Measurements from ENCODE around the gene NR1D2.
"Not testable (repeated sequence)": the region's sequence is repeated elsewhere in the genome, so short reads cannot be mapped to it uniquely, and the experiment has no call there.

The NR1D2 gene

GRCh38 chr3:23916886-23917678, 28.0 kb upstream of the NR1D2 start, which contains the start of the genes NKIRAS1 and RPL15:
Gene NKIRAS1 (minus strand): TSS chr3:23916990. CDS start chr3:23910904, 6,086 bp downstream.
Gene RPL15 (plus strand): TSS chr3:23917132. CDS start chr3:23917860, 728 bp downstream.
- peak within 1 kb of the TSS; percentile 99 for H3K9ac ChIP-seq (ENCODE audit: low read depth, low read length)
- peaks cover 40% of the 10 kb centered on the region for H3K36me3 ChIP-seq (ENCODE audit: insufficient read depth, low read length)
- peaks cover 18% of the 10 kb centered on the region for H3K4me1 ChIP-seq (ENCODE audit: control insufficient read depth, insufficient read depth, low read length)
- H3K9me3 ChIP-seq (replicated peaks; ENCODE audit: low read length) = no peaks in the 10 kb centered on the region
- peak within 1 kb of the TSS; percentile 90 for H3K4me2 ChIP-seq (ENCODE audit: low read length)
- peak within 1 kb of the TSS; percentile 96 for H3K4me3 ChIP-seq (ENCODE audit: low read length)
- H3K27me3 ChIP-seq (ENCODE audit: control insufficient read depth, insufficient read depth, low read length) = no peaks in the 10 kb centered on the region

GRCh38 chr3:23917679-23918303, 27.3 kb upstream of the NR1D2 start:
- Histone ChIP-seq H3K36me3 (ENCODE audit: insufficient read depth, low read length) (peaks cover 40% of the 10 kb centered on the region), H3K4me2 (ENCODE audit: low read length) (peak overlapping the region; percentile 90), H3K9ac (ENCODE audit: low read depth, low read length) (peak overlapping the region; percentile 99), H3K4me1 (ENCODE audit: control insufficient read depth, insufficient read depth, low read length) (peaks cover 18% of the 10 kb centered on the region), H3K4me3 (ENCODE audit: low read length) (peak overlapping the region; percentile 96)
- not testable (repeated sequence) for H3K27me3 ChIP-seq (ENCODE audit: control insufficient read depth, insufficient read depth, low read length); H3K9me3 ChIP-seq (replicated peaks; ENCODE audit: low read length)

DNA sequence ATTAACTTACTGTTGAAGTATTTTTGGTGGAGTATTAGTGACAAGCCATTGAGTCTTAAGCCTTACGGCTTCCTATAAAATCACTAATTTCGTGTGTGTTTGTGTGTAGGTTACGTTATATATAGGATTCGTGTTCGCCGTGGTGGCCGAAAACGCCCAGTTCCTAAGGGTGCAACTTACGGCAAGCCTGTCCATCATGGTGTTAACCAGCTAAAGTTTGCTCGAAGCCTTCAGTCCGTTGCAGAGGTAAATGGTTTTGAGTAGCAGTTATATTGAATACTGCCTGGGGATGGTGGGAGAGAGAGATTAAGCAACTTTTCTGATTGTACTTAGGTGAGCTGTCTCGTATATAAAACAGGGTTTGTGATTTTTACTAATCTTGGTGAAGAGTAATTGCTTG, 26.8 kb upstream of the NR1D2 start:
- Histone ChIP-seq H3K4me3 (ENCODE audit: low read length) (peak overlapping the region; percentile 96), H3K36me3 (ENCODE audit: insufficient read depth, low read length) (peaks cover 40% of the 10 kb centered on the region), H3K4me1 (ENCODE audit: control insufficient read depth, insufficient read depth, low read length) (peaks cover 23% of the 10 kb centered on the region), H3K9ac (ENCODE audit: low read depth, low read length) (peak overlapping the region; percentile 99), H3K4me2 (ENCODE audit: low read length) (peak overlapping the region; percentile 90)
- H3K9me3 ChIP-seq (replicated peaks; ENCODE audit: low read length); H3K27me3 ChIP-seq (ENCODE audit: control insufficient read depth, insufficient read depth, low read length): not testable (repeated sequence)

- no peaks in the 10 kb centered on the region for H3K9me3 ChIP-seq (replicated peaks; ENCODE audit: low read length)
- H3K9ac ChIP-seq (ENCODE audit: low read depth, low read length) = no peak overlapping the region
- no peaks in the 10 kb centered on the region for H3K27me3 ChIP-seq (ENCODE audit: control insufficient read depth, insufficient read depth, low read length)
- peaks cover 40% of the 10 kb centered on the region for H3K36me3 ChIP-seq (ENCODE audit: insufficient read depth, low read length)
- peaks cover 29% of the 10 kb centered on the region for H3K4me1 ChIP-seq (ENCODE audit: control insufficient read depth, insufficient read depth, low read length)
- no peak overlapping the region for H3K4me3 ChIP-seq (ENCODE audit: low read length)
- H3K4me2 ChIP-seq (ENCODE audit: low read length) = peak overlapping the region; percentile 32
Measured at GRCh38 chr3:23919628-23920027, 25.5 kb upstream of the NR1D2 start.

GRCh38 chr3:23920151-23920655, 24.9 kb upstream of the NR1D2 start:
- Histone ChIP-seq H3K36me3 (ENCODE audit: insufficient read depth, low read length) (peaks cover 40% of the 10 kb centered on the region), H3K27me3 (ENCODE audit: control insufficient read depth, insufficient read depth, low read length) (no peaks in the 10 kb centered on the region), H3K4me3 (ENCODE audit: low read length) (no peak overlapping the region), H3K4me1 (ENCODE audit: control insufficient read depth, insufficient read depth, low read length) (peaks cover 26% of the 10 kb centered on the region), H3K4me2 (ENCODE audit: low read length) (peak overlapping the region; percentile 32), H3K9ac (ENCODE audit: low read depth, low read length) (no peak overlapping the region), H3K9me3 (replicated peaks; ENCODE audit: low read length) (no peaks in the 10 kb centered on the region)

- H3K27me3 ChIP-seq (ENCODE audit: control insufficient read depth, insufficient read depth, low read length) = no peaks in the 10 kb centered on the region
Measured at GRCh38 chr3:23921052-23921511, 24.0 kb upstream of the NR1D2 start.

GRCh38 chr3:23923786-23924185, 21.3 kb upstream of the NR1D2 start:
- no peak overlapping the region for H3K4me3 ChIP-seq (ENCODE audit: low read length)
- peaks cover 22% of the 10 kb centered on the region for H3K36me3 ChIP-seq (ENCODE audit: insufficient read depth, low read length)
- H3K9me3 ChIP-seq (replicated peaks; ENCODE audit: low read length) = no peaks in the 10 kb centered on the region
- H3K4me1 ChIP-seq (ENCODE audit: control insufficient read depth, insufficient read depth, low read length) = peaks cover 18% of the 10 kb centered on the region
- no peak overlapping the region for H3K9ac ChIP-seq (ENCODE audit: low read depth, low read length)
- no peaks in the 10 kb centered on the region for H3K27me3 ChIP-seq (ENCODE audit: control insufficient read depth, insufficient read depth, low read length)
- H3K4me2 ChIP-seq (ENCODE audit: low read length) = peak overlapping the region; percentile 1

More at GRCh38 chr3:23921052-23921511, 24.0 kb upstream of the NR1D2 start:
- H3K9me3 ChIP-seq (replicated peaks; ENCODE audit: low read length) = no peaks in the 10 kb centered on the region
- H3K9ac ChIP-seq (ENCODE audit: low read depth, low read length) = no peak overlapping the region
- H3K4me1 ChIP-seq (ENCODE audit: control insufficient read depth, insufficient read depth, low read length) = peaks cover 17% of the 10 kb centered on the region
- H3K4me2 ChIP-seq (ENCODE audit: low read length) = no peak overlapping the region
- H3K4me3 ChIP-seq (ENCODE audit: low read length) = no peak overlapping the region
- peaks cover 40% of the 10 kb centered on the region for H3K36me3 ChIP-seq (ENCODE audit: insufficient read depth, low read length)

- Histone ChIP-seq H3K4me3 (ENCODE audit: low read length) (no peak overlapping the region), H3K9me3 (replicated peaks; ENCODE audit: low read length) (no peaks in the 10 kb centered on the region), H3K4me1 (ENCODE audit: control insufficient read depth, insufficient read depth, low read length) (peaks cover 17% of the 10 kb centered on the region), H3K36me3 (ENCODE audit: insufficient read depth, low read length) (peaks cover 2% of the 10 kb centered on the region), H3K9ac (ENCODE audit: low read depth, low read length) (no peak overlapping the region), H3K4me2 (ENCODE audit: low read length) (no peak overlapping the region), H3K27me3 (ENCODE audit: control insufficient read depth, insufficient read depth, low read length) (no peaks in the 10 kb centered on the region)
Measured at GRCh38 chr3:23926246-23926645, 18.8 kb upstream of the NR1D2 start.

DNA sequence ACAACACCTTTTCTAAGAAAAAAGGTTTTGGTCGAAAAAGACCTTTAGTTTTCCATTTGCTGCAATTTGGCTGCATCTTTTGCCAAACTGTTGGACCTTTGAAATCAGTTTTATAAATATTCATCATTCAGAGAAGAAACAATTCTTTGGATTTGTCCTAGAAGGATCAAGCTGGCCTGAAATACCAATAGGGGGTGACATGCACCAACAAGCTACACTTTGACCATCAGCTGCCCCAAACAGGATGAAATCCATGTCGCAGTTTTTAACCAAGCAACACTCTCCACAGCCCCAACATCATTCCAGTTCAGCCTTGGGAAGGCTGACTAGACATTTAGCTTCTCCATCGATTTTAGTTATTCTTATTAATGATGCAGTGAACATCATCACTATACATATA, 18.4 kb upstream of the NR1D2 start:
- Histone ChIP-seq H3K36me3 (ENCODE audit: insufficient read depth, low read length) (no peaks in the 10 kb centered on the region), H3K4me3 (ENCODE audit: low read length) (no peak overlapping the region), H3K4me2 (ENCODE audit: low read length) (no peak overlapping the region), H3K4me1 (ENCODE audit: control insufficient read depth, insufficient read depth, low read length) (peaks cover 17% of the 10 kb centered on the region), H3K9ac (ENCODE audit: low read depth, low read length) (no peak overlapping the region), H3K9me3 (replicated peaks; ENCODE audit: low read length) (no peaks in the 10 kb centered on the region), H3K27me3 (ENCODE audit: control insufficient read depth, insufficient read depth, low read length) (no peaks in the 10 kb centered on the region)

GRCh38 chr3:23928524-23928923, 16.6 kb upstream of the NR1D2 start:
- H3K27me3 ChIP-seq (ENCODE audit: control insufficient read depth, insufficient read depth, low read length) = no peaks in the 10 kb centered on the region
- no peak overlapping the region for H3K9ac ChIP-seq (ENCODE audit: low read depth, low read length)

GRCh38 chr3:23931597-23931996, 13.5 kb upstream of the NR1D2 start:
- no peaks in the 10 kb centered on the region for H3K9me3 ChIP-seq (replicated peaks; ENCODE audit: low read length)
- H3K4me2 ChIP-seq (ENCODE audit: low read length) = no peak overlapping the region
- H3K27me3 ChIP-seq (ENCODE audit: control insufficient read depth, insufficient read depth, low read length) = no peaks in the 10 kb centered on the region
- no peaks in the 10 kb centered on the region for H3K36me3 ChIP-seq (ENCODE audit: insufficient read depth, low read length)
- no peak overlapping the region for H3K4me3 ChIP-seq (ENCODE audit: low read length)
- H3K4me1 ChIP-seq (ENCODE audit: control insufficient read depth, insufficient read depth, low read length) = peaks cover 3% of the 10 kb centered on the region
- no peak overlapping the region for H3K9ac ChIP-seq (ENCODE audit: low read depth, low read length)

More at GRCh38 chr3:23928524-23928923, 16.6 kb upstream of the NR1D2 start:
- Histone ChIP-seq H3K9me3 (replicated peaks; ENCODE audit: low read length) (no peaks in the 10 kb centered on the region), H3K4me1 (ENCODE audit: control insufficient read depth, insufficient read depth, low read length) (peaks cover 10% of the 10 kb centered on the region), H3K4me3 (ENCODE audit: low read length) (no peak overlapping the region), H3K36me3 (ENCODE audit: insufficient read depth, low read length) (no peaks in the 10 kb centered on the region), H3K4me2 (ENCODE audit: low read length) (no peak overlapping the region)
